Breast epithelium (tissue), 4 donors: ENCODE measurements around the gene RFC4. TPM values are rescaled to one million over a fixed set of nuclear protein-coding genes. Genes with fewer than 3 reads are reported as not detected.

ENCODE experiments used
- DNase-seq, 2 donors: peaks; one replicate each; pipeline ENCODE4 v3.0.0-alpha.2; 2019; ENCODE audit warnings: low spot score in 2 of 2
- H3K27ac ChIP-seq, 2 donors: fragments of 200-600 bp; sonication (generic) in 1 of 2; one replicate each; pipeline ENCODE4 v1.5.1; 2016 to 2019; ENCODE audit warnings: mild to moderate bottlenecking in 1 of 2
- H3K27me3 ChIP-seq, 2 donors: fragments of 200-600 bp; sonication (generic) in 1 of 2; one replicate each; pipeline versions ENCODE4 v1.5.1 to v1.6.0; 2017 to 2019; ENCODE audit warnings: control low read depth in 1 of 2, mild to moderate bottlenecking in 1 of 2
- H3K36me3 ChIP-seq: fragments of 200-600 bp; one replicate; pipeline ENCODE4 v1.5.1; 2019
- H3K4me1 ChIP-seq, 2 donors: fragments of 200-600 bp; sonication (generic); one replicate each; pipeline ENCODE4 v1.5.1; 2016 to 2019; ENCODE audit warnings: control low read depth in 1 of 2
- H3K4me3 ChIP-seq, 3 donors: fragments of 200-600 bp; sonication (generic); 1 replicate in 2 of 3; 2 replicates in 1 of 3; pipeline ENCODE4 v1.5.1; 2016 to 2019; ENCODE audit warnings: mild to moderate bottlenecking in 3 of 3, moderate library complexity in 2 of 3
- H3K9me3 ChIP-seq, 2 donors: fragments of 200-600 bp; sonication (generic) in 1 of 2; one replicate each; pipeline ENCODE4 v1.5.1; 2016 to 2019; ENCODE audit warnings: control low read depth in 1 of 2
- POLR2A ChIP-seq: fragments of 450-650 bp; IDR thresholded peaks from one replicate; pipeline ENCODE4 v1.6.1; 2016; ENCODE audit warnings: antibody characterized with exemption, mild to moderate bottlenecking, moderate library complexity
- POLR2AphosphoS5 ChIP-seq, 3 donors: sonication (generic); formaldehyde crosslinking; IDR thresholded peaks; one replicate each; pipeline ENCODE4 v1.6.1; 2017; ENCODE audit warnings: antibody characterized with exemption in 3 of 3
- intact Hi-C: fragments of 100-400 bp; cut with DNase I; formaldehyde crosslinking; loops from one replicate; pipeline ENCODE4 v1.15.1; 2023; ENCODE audit warnings: low total_unique reads
- total RNA-seq, 3 donors: library from RNA; depleted of rRNA; stranded (reverse); fragments of >200 nt; gene quantifications; one replicate each; pipeline ENCODE4 v1.1.0, GENCODE V29; 2016
- TF ChIP-seq, protein P1 (sequence below), 3 donors: fragments of 450-650 bp; IDR thresholded peaks; one replicate each; pipeline ENCODE4 v1.5.1; 2016 to 2017; ENCODE audit warnings: antibody characterized with exemption in 3 of 3, mild to moderate bottlenecking in 3 of 3, moderate library complexity in 3 of 3

RFC4 gene
- total RNA-seq, 3 donors from 2014 or later: 8.5 to 14.5 (median 10.8) TPM

GRCh38 chr3:186782542-186783057 is 23.7 kb downstream of the RFC4 start:
- peak overlapping the region; percentile 96 to 99 for H3K27ac ChIP-seq
- H3K9me3 ChIP-seq: no peaks in the 10 kb centered on the region
- peak overlapping the region; percentile 82 to 99 (median 94) for H3K4me3 ChIP-seq
- no peak for DNase-seq
- peaks cover 7 to 12% of the 10 kb centered on the region in 2 donors for H3K4me1 ChIP-seq
- H3K27me3 ChIP-seq: no peaks in the 10 kb centered on the region
- TF ChIP-seq POLR2A (no peak), POLR2AphosphoS5 (IDR thresholded peaks at IDR 0.05) (no peak)
- TF ChIP-seq, protein P1, sequence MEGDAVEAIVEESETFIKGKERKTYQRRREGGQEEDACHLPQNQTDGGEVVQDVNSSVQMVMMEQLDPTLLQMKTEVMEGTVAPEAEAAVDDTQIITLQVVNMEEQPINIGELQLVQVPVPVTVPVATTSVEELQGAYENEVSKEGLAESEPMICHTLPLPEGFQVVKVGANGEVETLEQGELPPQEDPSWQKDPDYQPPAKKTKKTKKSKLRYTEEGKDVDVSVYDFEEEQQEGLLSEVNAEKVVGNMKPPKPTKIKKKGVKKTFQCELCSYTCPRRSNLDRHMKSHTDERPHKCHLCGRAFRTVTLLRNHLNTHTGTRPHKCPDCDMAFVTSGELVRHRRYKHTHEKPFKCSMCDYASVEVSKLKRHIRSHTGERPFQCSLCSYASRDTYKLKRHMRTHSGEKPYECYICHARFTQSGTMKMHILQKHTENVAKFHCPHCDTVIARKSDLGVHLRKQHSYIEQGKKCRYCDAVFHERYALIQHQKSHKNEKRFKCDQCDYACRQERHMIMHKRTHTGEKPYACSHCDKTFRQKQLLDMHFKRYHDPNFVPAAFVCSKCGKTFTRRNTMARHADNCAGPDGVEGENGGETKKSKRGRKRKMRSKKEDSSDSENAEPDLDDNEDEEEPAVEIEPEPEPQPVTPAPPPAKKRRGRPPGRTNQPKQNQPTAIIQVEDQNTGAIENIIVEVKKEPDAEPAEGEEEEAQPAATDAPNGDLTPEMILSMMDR (IDR thresholded peaks at IDR 0.05): no peak
- intact Hi-C loops: no loop called here
- peaks cover 12% of the 10 kb centered on the region for H3K36me3 ChIP-seq

GRCh38 chr3:186779204-186779603 is 27.1 kb downstream of the RFC4 start:
- no peaks in the 10 kb centered on the region for H3K4me1 ChIP-seq
- H3K27ac ChIP-seq: no peak overlapping the region
- H3K9me3 ChIP-seq: no peaks in the 10 kb centered on the region
- H3K27me3 ChIP-seq: no peaks in the 10 kb centered on the region
- DNase-seq: no peak
- intact Hi-C loops: no loop called here
- H3K4me3 ChIP-seq: no peak overlapping the region
- TF ChIP-seq, protein P1 (IDR thresholded peaks at IDR 0.05): no peak
- TF ChIP-seq POLR2AphosphoS5 (IDR thresholded peaks at IDR 0.05) (no peak), POLR2A (no peak)
- H3K36me3 ChIP-seq: no peaks in the 10 kb centered on the region

DNA sequence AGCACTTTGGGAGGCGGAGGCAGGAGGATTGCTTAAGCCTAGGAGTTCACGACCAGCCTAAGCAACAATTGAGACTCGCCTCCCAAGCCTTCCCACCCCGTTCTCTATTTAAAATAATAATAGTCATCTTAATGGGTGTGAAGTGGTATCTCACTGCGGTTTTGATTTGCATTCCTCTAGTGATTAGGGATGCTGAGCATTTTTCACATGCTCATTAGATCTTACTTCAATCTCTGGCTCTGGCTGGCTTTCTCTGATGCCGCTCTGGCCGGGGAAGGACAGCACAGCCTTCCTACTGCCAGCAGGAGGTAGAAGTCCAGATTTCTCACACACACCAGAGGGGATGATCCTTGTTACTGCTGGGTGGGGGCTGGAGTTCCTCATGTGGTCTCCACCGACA is 30.3 kb downstream of the RFC4 start:
- intact Hi-C loops: no loop called here
- H3K36me3 ChIP-seq: no peaks in the 10 kb centered on the region

GRCh38 chr3:186772701-186773417 is 33.4 kb downstream of the RFC4 start:
- no peaks in the 10 kb centered on the region for H3K36me3 ChIP-seq
- H3K27ac ChIP-seq: no peak overlapping the region
- intact Hi-C loops: no loop called here
- TF ChIP-seq POLR2AphosphoS5 (IDR thresholded peaks at IDR 0.05) (no peak), POLR2A (no peak)
- TF ChIP-seq, protein P1 (IDR thresholded peaks at IDR 0.05): no peak
- peak overlapping the region; percentile 37 to 71 (median 55) for H3K4me3 ChIP-seq
- peak; percentile 47 to 60 for DNase-seq
- H3K4me1 ChIP-seq: no peaks in the 10 kb centered on the region
- H3K9me3 ChIP-seq: no peaks in the 10 kb centered on the region
- no peaks in the 10 kb centered on the region for H3K27me3 ChIP-seq

More for the DNA sequence above, 30.3 kb downstream of the RFC4 start:
- TF ChIP-seq POLR2A (no peak), POLR2AphosphoS5 (IDR thresholded peaks at IDR 0.05) (no peak)
- TF ChIP-seq, protein P1 (IDR thresholded peaks at IDR 0.05): no peak
- no peak overlapping the region for H3K4me3 ChIP-seq
- no peaks in the 10 kb centered on the region for H3K4me1 ChIP-seq
- no peaks in the 10 kb centered on the region for H3K27me3 ChIP-seq
- H3K27ac ChIP-seq: no peak overlapping the region
- no peaks in the 10 kb centered on the region for H3K9me3 ChIP-seq
- no peak for DNase-seq

GRCh38 chr3:186772281-186772694 is 34.0 kb downstream of the RFC4 start:
- H3K4me1 ChIP-seq: no peaks in the 10 kb centered on the region
- TF ChIP-seq, protein P1 (IDR thresholded peaks at IDR 0.05): no peak
- TF ChIP-seq POLR2A (no peak), POLR2AphosphoS5 (IDR thresholded peaks at IDR 0.05) (no peak)
- no peaks in the 10 kb centered on the region for H3K36me3 ChIP-seq
- intact Hi-C loops: no loop called here
- H3K27ac ChIP-seq: no peak overlapping the region
- H3K9me3 ChIP-seq: no peaks in the 10 kb centered on the region
- peak overlapping the region; percentile 37 to 71 (median 55) for H3K4me3 ChIP-seq
- no peaks in the 10 kb centered on the region for H3K27me3 ChIP-seq
- no peak for DNase-seq
